ENCODE measurements around the gene RPL9.

DNA sequence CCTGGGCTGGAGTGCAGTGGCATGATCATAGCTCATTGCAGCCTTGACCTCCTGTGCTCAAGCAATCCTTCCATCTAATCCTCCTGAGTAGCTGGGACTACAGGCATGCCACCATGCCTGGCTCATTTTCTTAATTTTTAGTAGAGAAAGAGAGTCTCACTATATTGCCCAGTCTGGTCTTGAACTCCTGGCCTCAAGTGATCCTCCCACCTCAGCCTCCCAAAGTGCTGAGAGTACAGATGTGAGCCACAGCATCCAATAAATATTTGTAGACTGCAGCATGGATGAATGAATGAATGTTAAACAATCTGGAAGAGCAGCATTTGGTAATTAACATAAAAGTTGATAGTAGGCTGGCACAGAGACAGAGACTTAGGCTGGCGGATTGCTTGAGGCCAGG lies 32.0 kb downstream of the RPL9 start:
- TF ChIP-seq POLR2A (IDR thresholded peaks at IDR 0.05; ENCODE audit: low read depth, low read length): no peak
- no peak for TF ChIP-seq POLR2AphosphoS5 (IDR thresholded peaks at IDR 0.05; ENCODE audit: low read depth, low read length)
- no peak for TF ChIP-seq TAF1 (IDR thresholded peaks at IDR 0.05; ENCODE audit: borderline replicate concordance, low read depth, low read length)

Measured in GM12892 (cell line).